Measurements from ENCODE around the gene RUNX1. TPM values are rescaled to one million over a fixed set of nuclear protein-coding genes. Genes with fewer than 3 reads are reported as not detected.
A peak's percentile ranks its signal among the peaks of the same experiment; 100 is the strongest.

Gene RUNX1
- total and polyA plus RNA-seq, 3 experiments from 2014 or later = 22.0 to 41.5 (median 40.3) TPM

GRCh38 chr21:35035116-35035515 lies 14.0 kb downstream of the RUNX1 start:
- H3K36me3 ChIP-seq (ENCODE audit: insufficient read depth, low read length) = peaks cover 9% of the 10 kb centered on the region
- H3K27me3 ChIP-seq (ENCODE audit: insufficient read depth, low read length, poor library complexity, severe bottlenecking) = no peaks in the 10 kb centered on the region
- ChIA-PET CTCF (interaction anchor here (1.7 kb wide), 1 partner anchor 8 kb away, joined by 4 read pairs; no protein-coding TSS in a partner anchor), POLR2A (interaction anchor here (1.0 kb wide), 1 partner anchor 13 kb away, joined by 3 read pairs; no protein-coding TSS in a partner anchor)
- Mint-ChIP-seq H3K4me1 (peaks cover 92 to 100% (median 99%) of the 10 kb centered on the region in 3 donors), H3K4me3 (peak overlapping the region; percentile 47 to 75 (median 50)), H3K9me3 (no peaks in the 10 kb centered on the region), H3K27ac (peak overlapping the region; percentile 70 to 97 (median 89)), H3K27me3 (no peaks in the 10 kb centered on the region), H3K36me3 (peaks cover 9 to 65% (median 25%) of the 10 kb centered on the region in 3 donors)
- peaks cover 98% of the 10 kb centered on the region for H3K4me1 ChIP-seq (ENCODE audit: insufficient read depth, low read length)
- no peak for DNase-seq
- H3K27ac ChIP-seq (ENCODE audit: low read depth, low read length) = no peak overlapping the region
- H3K4me3 ChIP-seq (ENCODE audit: low read length) = no peak overlapping the region
- H3K9me3 ChIP-seq (ENCODE audit: low read length) = no peaks in the 10 kb centered on the region

GRCh38 chr21:35034203-35034926 lies 14.7 kb downstream of the RUNX1 start:
- peaks cover 9% of the 10 kb centered on the region for H3K36me3 ChIP-seq (ENCODE audit: insufficient read depth, low read length)
- H3K27me3 ChIP-seq (ENCODE audit: insufficient read depth, low read length, poor library complexity, severe bottlenecking) = no peaks in the 10 kb centered on the region
- Mint-ChIP-seq H3K27ac (peak overlapping the region; percentile 68 to 96 (median 89)), H3K4me3 (peak overlapping the region in 6 of 7 donors; percentile 41 to 63 (median 48)), H3K4me1 (peaks cover 90 to 100% (median 99%) of the 10 kb centered on the region in 3 donors), H3K9me3 (no peaks in the 10 kb centered on the region), H3K36me3 (peaks cover 9 to 62% (median 23%) of the 10 kb centered on the region in 3 donors), H3K27me3 (no peaks in the 10 kb centered on the region)
- DNase-seq = no peak
- H3K4me1 ChIP-seq (ENCODE audit: insufficient read depth, low read length) = peaks cover 98% of the 10 kb centered on the region
- no peaks in the 10 kb centered on the region for H3K9me3 ChIP-seq (ENCODE audit: low read length)
- no peak overlapping the region for H3K27ac ChIP-seq (ENCODE audit: low read depth, low read length)
- ChIA-PET CTCF (interaction anchor here (1.7 kb wide), 1 partner anchor 8 kb away, joined by 4 read pairs; no protein-coding TSS in a partner anchor), POLR2A (interaction anchor here (1.0 kb wide), 1 partner anchor 14 kb away, joined by 3 read pairs; no protein-coding TSS in a partner anchor)
- H3K4me3 ChIP-seq (ENCODE audit: low read length) = no peak overlapping the region

GRCh38 chr21:35032474-35033263 lies 16.4 kb downstream of the RUNX1 start:
- Histone ChIP-seq H3K4me3 (ENCODE audit: low read length) (no peak overlapping the region), H3K4me1 (ENCODE audit: insufficient read depth, low read length) (peaks cover 99% of the 10 kb centered on the region), H3K27me3 (ENCODE audit: insufficient read depth, low read length, poor library complexity, severe bottlenecking) (no peaks in the 10 kb centered on the region), H3K9me3 (ENCODE audit: low read length) (no peaks in the 10 kb centered on the region), H3K27ac (ENCODE audit: low read depth, low read length) (no peak overlapping the region), H3K36me3 (ENCODE audit: insufficient read depth, low read length) (peaks cover 9% of the 10 kb centered on the region)
- H3K27ac Mint-ChIP-seq = peak overlapping the region; percentile 13 to 96 (median 55)
- H3K36me3 Mint-ChIP-seq = peaks cover 9 to 59% (median 24%) of the 10 kb centered on the region in 3 donors
- DNase-seq = no peak
- POLR2A ChIA-PET = interaction anchor here (1.2 kb wide), 1 partner anchor 10 kb away, joined by 4 read pairs; no protein-coding TSS in a partner anchor
- H3K27me3 Mint-ChIP-seq = no peaks in the 10 kb centered on the region
- H3K9me3 Mint-ChIP-seq = no peaks in the 10 kb centered on the region
- peaks cover 93 to 100% (median 99%) of the 10 kb centered on the region in 3 donors for H3K4me1 Mint-ChIP-seq
- CTCF ChIA-PET = interaction anchor here (1.0 kb wide), 1 partner anchor 15 kb away, joined by 3 read pairs; no protein-coding TSS in a partner anchor
- peak overlapping the region in 3 of 7 donors; percentile 0 to 20 (median 2) for H3K4me3 Mint-ChIP-seq

- ChIA-PET CTCF (interaction anchor here (1.1 to 2.5 kb wide), 4 partner anchors 10 to 139 kb away, joined by 5 to 16 read pairs (median 10); no protein-coding TSS in a partner anchor), POLR2A (interaction anchor here (1.0 to 5.4 kb wide), 5 partner anchors 9 to 139 kb away, joined by 3 to 40 read pairs (median 3); no protein-coding TSS in a partner anchor)
- no peaks in the 10 kb centered on the region for H3K36me3 ChIP-seq (ENCODE audit: insufficient read depth, low read length)
- DNase-seq = no peak
- no peaks in the 10 kb centered on the region for H3K9me3 Mint-ChIP-seq
- H3K27me3 ChIP-seq (ENCODE audit: insufficient read depth, low read length, poor library complexity, severe bottlenecking) = no peaks in the 10 kb centered on the region
- H3K9me3 ChIP-seq (ENCODE audit: low read length) = no peaks in the 10 kb centered on the region
- peaks cover 9 to 34% (median 10%) of the 10 kb centered on the region in 3 donors for H3K36me3 Mint-ChIP-seq
- peaks cover 92% of the 10 kb centered on the region for H3K4me1 ChIP-seq (ENCODE audit: insufficient read depth, low read length)
- H3K27me3 Mint-ChIP-seq = no peaks in the 10 kb centered on the region
- H3K27ac ChIP-seq (ENCODE audit: low read depth, low read length) = peak overlapping the region; percentile 76
- no peak overlapping the region for H3K4me3 ChIP-seq (ENCODE audit: low read length)
- H3K4me3 Mint-ChIP-seq = peak overlapping the region in 6 of 7 donors; percentile 70 to 91 (median 86)
- peak overlapping the region; percentile 96 to 100 (median 100) for H3K27ac Mint-ChIP-seq
- peaks cover 89 to 98% (median 95%) of the 10 kb centered on the region in 3 donors for H3K4me1 Mint-ChIP-seq
Measured at GRCh38 chr21:35028451-35028978, 20.6 kb downstream of the RUNX1 start.

- peaks cover 6 to 30% (median 8%) of the 10 kb centered on the region in 3 donors for H3K36me3 Mint-ChIP-seq
- peak overlapping the region; percentile 76 for H3K27ac ChIP-seq (ENCODE audit: low read depth, low read length)
- no peaks in the 10 kb centered on the region for H3K36me3 ChIP-seq (ENCODE audit: insufficient read depth, low read length)
- H3K9me3 ChIP-seq (ENCODE audit: low read length) = no peaks in the 10 kb centered on the region
- no peaks in the 10 kb centered on the region for H3K9me3 Mint-ChIP-seq
- DNase-seq = no peak
- peak overlapping the region; percentile 35 for H3K4me3 ChIP-seq (ENCODE audit: low read length)
- H3K27me3 ChIP-seq (ENCODE audit: insufficient read depth, low read length, poor library complexity, severe bottlenecking) = no peaks in the 10 kb centered on the region
- H3K4me1 ChIP-seq (ENCODE audit: insufficient read depth, low read length) = peaks cover 92% of the 10 kb centered on the region
- POLR2A ChIA-PET = interaction anchor here (0.5 to 5.4 kb wide), 6 partner anchors 17 to 1531 kb away, joined by 3 to 40 read pairs (median 12); no protein-coding TSS in a partner anchor
- CTCF ChIA-PET = interaction anchor here (1.0 to 3.5 kb wide), 8 partner anchors 7 to 138 kb away, joined by 3 to 16 read pairs (median 10); no protein-coding TSS in a partner anchor
- H3K4me1 Mint-ChIP-seq = peaks cover 87 to 98% (median 95%) of the 10 kb centered on the region in 3 donors
- H3K4me3 Mint-ChIP-seq = peak overlapping the region; percentile 83 to 94 (median 86)
- H3K27ac Mint-ChIP-seq = peak overlapping the region; percentile 96 to 100 (median 100)
- no peaks in the 10 kb centered on the region for H3K27me3 Mint-ChIP-seq
Measured at GRCh38 chr21:35027563-35028450, 21.3 kb downstream of the RUNX1 start.

- no peaks in the 10 kb centered on the region for H3K27me3 ChIP-seq (ENCODE audit: insufficient read depth, low read length, poor library complexity, severe bottlenecking)
- CTCF ChIA-PET = interaction anchor here (0.8 to 3.5 kb wide), 15 partner anchors 8 to 146 kb away, joined by 3 to 20 read pairs (median 5); no protein-coding TSS in a partner anchor
- H3K27ac ChIP-seq (ENCODE audit: low read depth, low read length) = peak overlapping the region; percentile 76
- POLR2A ChIA-PET = interaction anchor here (0.5 to 5.4 kb wide), 17 partner anchors 10 to 1530 kb away, joined by 3 to 40 read pairs (median 5); no protein-coding TSS in a partner anchor
- peaks cover 85 to 97% (median 95%) of the 10 kb centered on the region in 3 donors for H3K4me1 Mint-ChIP-seq
- no peaks in the 10 kb centered on the region for H3K27me3 Mint-ChIP-seq
- H3K9me3 Mint-ChIP-seq = no peaks in the 10 kb centered on the region
- peaks cover 90% of the 10 kb centered on the region for H3K4me1 ChIP-seq (ENCODE audit: insufficient read depth, low read length)
- H3K36me3 Mint-ChIP-seq = peaks cover 2 to 27% (median 5%) of the 10 kb centered on the region in 3 donors
- H3K27ac Mint-ChIP-seq = peak overlapping the region; percentile 96 to 100 (median 100)
- peak overlapping the region; percentile 35 for H3K4me3 ChIP-seq (ENCODE audit: low read length)
- no peaks in the 10 kb centered on the region for H3K36me3 ChIP-seq (ENCODE audit: insufficient read depth, low read length)
- H3K4me3 Mint-ChIP-seq = peak overlapping the region; percentile 83 to 94 (median 86)
- no peaks in the 10 kb centered on the region for H3K9me3 ChIP-seq (ENCODE audit: low read length)
- peak; percentile 73 to 91 (median 90) for DNase-seq
Measured at GRCh38 chr21:35026617-35027562, 22.2 kb downstream of the RUNX1 start.
